Activated T-helper 1 cell treated with anti-CD3 and anti-CD28 coated beads, Interleukin-12 subunit alpha, Interleukin-12 subunit beta, Interleukin-2, Interleukin-4 antibody, amounts not matched to agents 30 ng/mL and 10 ng/mL and 1 ng/mL, durations not matched to agents 14 hours and 24 hours and 36 hours (primary cell): Measurements from ENCODE around the gene RHBDF2. TPM values are rescaled to one million over a fixed set of nuclear protein-coding genes. Genes with fewer than 3 reads are reported as not detected.

Experiments
- DNase-seq: peaks from one replicate; pipeline ENCODE4 v3.0.0; 2021; ENCODE audit warnings: low spot score
- H3K27ac Mint-ChIP-seq: one replicate; pipeline ENCODE4 v1.8.0; 2021; ENCODE audit warnings: mild to moderate bottlenecking, mixed read lengths
- H3K27me3 Mint-ChIP-seq: one replicate; pipeline ENCODE4 v1.8.0; 2022; ENCODE audit warnings: mild to moderate bottlenecking, moderate library complexity, mixed read lengths; ENCODE audit not compliant: insufficient read depth
- H3K36me3 Mint-ChIP-seq: one replicate; pipeline ENCODE4 v1.8.0; 2021; ENCODE audit warnings: low read depth, mixed read lengths
- H3K4me1 Mint-ChIP-seq: one replicate; pipeline ENCODE4 v1.8.0; 2021; ENCODE audit warnings: low read depth, mixed read lengths
- H3K4me3 Mint-ChIP-seq: one replicate; pipeline ENCODE4 v1.8.0; 2021; ENCODE audit warnings: mild to moderate bottlenecking, moderate library complexity, mixed read lengths
- H3K9me3 Mint-ChIP-seq: one replicate; pipeline ENCODE4 v1.8.0; 2021; ENCODE audit warnings: mixed read lengths
- intact Hi-C: fragments of 100-400 bp; cut with micrococcal nuclease; formaldehyde crosslinking; loops from one replicate; pipeline ENCODE4 v1.15.1; 2024
- total RNA-seq: library from RNA; stranded (reverse); gene quantifications from 2 replicates; pipeline ENCODE4 v1.2.3, GENCODE V29; 2022

Gene RHBDF2
- total RNA-seq, 1 donor from 2014 or later = 53.7 TPM

DNA sequence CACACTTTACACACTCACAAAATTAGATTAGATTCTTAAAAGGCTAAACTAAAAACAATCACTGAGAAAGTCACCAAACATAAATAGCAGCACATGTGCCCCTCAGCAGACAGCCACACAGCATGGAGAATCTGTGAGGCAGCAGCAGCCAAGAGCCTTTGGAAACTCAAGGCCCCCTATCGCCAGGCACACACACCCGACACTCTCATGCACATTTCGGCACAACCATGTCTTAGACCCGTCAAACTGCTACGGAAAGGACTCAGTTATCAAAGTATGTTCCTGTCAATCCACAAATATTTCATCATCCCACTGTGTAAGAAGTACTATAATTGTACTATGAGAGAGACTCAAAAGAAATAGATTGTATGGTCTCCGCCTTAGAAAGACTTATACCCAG lies 69.2 kb downstream of the RHBDF2 start:
- Mint-ChIP-seq H3K27ac (no peak overlapping the region), H3K27me3 (no peaks in the 10 kb centered on the region), H3K4me1 (peaks cover 13% of the 10 kb centered on the region), H3K9me3 (no peaks in the 10 kb centered on the region), H3K4me3 (no peak overlapping the region), H3K36me3 (peaks cover 2% of the 10 kb centered on the region)
- intact Hi-C loops = no loop called here
- no peak for DNase-seq

DNA sequence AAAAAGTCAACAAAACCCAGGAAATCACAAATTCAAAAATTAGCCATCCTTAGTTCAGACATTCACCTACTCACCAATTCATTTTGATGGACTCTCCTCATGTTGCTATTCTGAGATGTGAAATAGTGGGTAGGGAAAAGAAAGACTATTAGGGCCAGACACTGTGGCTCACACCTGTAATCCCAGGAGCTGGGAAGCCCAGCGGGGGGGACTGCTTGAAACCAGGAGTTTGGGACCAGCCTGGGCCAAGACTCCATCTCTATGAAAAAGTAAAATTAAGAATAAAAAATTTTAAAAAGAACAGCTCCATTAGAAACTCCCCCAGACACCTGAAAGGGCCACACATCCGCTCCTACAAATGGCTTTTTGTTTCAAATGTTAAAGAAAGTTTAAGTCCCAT lies 69.7 kb downstream of the RHBDF2 start:
- intact Hi-C loops = no loop called here
- H3K27me3 Mint-ChIP-seq = no peaks in the 10 kb centered on the region
- H3K9me3 Mint-ChIP-seq = no peaks in the 10 kb centered on the region
- H3K36me3 Mint-ChIP-seq = peaks cover 2% of the 10 kb centered on the region
- H3K4me3 Mint-ChIP-seq = no peak overlapping the region
- no peak for DNase-seq
- peaks cover 18% of the 10 kb centered on the region for H3K4me1 Mint-ChIP-seq
- H3K27ac Mint-ChIP-seq = no peak overlapping the region

DNA sequence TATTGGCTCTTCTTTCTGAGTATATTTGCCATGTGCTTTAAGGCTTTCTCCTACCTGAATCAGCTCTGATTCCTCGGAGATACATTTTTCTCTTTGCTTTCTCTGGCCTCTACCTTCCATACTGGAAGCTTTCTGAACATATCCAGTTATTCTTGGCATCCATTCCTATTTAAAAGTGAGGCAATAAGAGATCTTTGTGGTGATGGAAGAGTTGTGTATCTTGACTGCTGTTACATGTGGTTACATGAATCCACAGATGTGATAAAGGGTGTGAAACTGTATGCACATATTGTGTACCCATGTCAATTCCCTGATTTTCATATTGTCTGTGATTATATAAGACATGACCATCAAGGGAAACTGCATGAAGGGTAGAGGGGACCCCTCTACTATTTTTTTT lies 72.7 kb downstream of the RHBDF2 start:
- no peak overlapping the region for H3K4me3 Mint-ChIP-seq
- H3K9me3 Mint-ChIP-seq = no peaks in the 10 kb centered on the region
- peaks cover 20% of the 10 kb centered on the region for H3K4me1 Mint-ChIP-seq
- H3K36me3 Mint-ChIP-seq = peaks cover 4% of the 10 kb centered on the region
- intact Hi-C loops = no loop called here
- H3K27me3 Mint-ChIP-seq = no peaks in the 10 kb centered on the region
- DNase-seq = no peak
- no peak overlapping the region for H3K27ac Mint-ChIP-seq

DNA sequence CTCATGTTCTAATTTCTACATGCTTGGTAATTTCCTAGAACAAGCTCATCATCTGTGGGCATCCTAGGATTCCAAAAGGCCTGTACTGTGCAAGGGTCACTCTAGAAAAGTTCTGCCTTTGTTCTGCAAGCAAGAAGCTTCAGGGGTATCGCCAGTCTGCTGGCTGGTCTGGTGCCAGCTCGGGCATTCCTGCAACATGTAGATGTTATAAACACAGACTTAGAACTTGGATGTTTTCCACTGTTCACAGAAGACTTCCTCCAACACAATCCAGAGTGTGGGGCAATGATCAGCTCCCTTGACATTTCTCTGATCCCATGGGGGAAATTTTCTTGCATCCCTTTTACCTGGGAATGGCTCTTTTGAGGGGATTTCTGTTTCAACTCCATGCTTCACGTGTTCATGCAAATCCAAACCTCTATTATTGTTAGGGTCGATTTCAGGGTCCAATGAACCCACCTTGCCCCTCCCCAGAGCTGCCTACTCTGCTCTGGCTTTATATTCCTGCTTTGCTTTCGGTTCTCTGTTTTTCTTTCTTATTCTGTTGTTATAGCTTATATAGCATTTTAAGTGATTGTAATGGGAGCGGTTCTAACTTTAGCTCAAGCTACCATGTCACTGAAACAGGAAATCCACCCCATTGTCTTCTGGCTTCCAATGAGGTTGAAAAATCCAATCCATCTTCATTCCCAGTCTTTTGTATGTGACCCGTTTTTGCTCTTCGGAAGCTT lies 73.6 kb downstream of the RHBDF2 start:
- H3K36me3 Mint-ChIP-seq = peaks cover 7% of the 10 kb centered on the region
- H3K4me1 Mint-ChIP-seq = peaks cover 20% of the 10 kb centered on the region
- no peak overlapping the region for H3K4me3 Mint-ChIP-seq
- intact Hi-C loops = no loop called here
- H3K9me3 Mint-ChIP-seq = no peaks in the 10 kb centered on the region
- H3K27ac Mint-ChIP-seq = no peak overlapping the region
- no peaks in the 10 kb centered on the region for H3K27me3 Mint-ChIP-seq
- DNase-seq = no peak

DNA sequence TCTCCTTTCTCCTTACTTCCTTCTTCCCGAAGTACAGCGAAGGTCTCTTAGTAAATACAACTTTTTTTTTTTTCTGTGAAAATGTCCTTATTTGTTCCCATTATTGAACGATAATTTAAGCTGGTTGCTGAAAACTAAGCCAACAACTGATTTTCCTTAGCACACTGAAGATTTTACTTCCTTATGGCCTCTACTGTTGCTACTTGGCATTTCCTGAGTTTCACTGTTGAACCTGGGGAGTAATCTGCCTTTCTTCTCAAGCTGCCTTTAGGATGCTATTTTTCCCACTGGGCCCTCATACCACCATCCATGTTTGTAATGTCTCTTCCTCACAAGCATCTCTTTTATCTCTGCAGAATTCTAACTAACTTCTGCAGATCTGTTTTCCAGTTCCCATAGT lies 74.4 kb downstream of the RHBDF2 start:
- peaks cover 16% of the 10 kb centered on the region for H3K4me1 Mint-ChIP-seq
- H3K9me3 Mint-ChIP-seq = no peaks in the 10 kb centered on the region
- DNase-seq = no peak
- no peaks in the 10 kb centered on the region for H3K27me3 Mint-ChIP-seq
- intact Hi-C loops = no loop called here
- no peak overlapping the region for H3K4me3 Mint-ChIP-seq
- H3K36me3 Mint-ChIP-seq = peaks cover 7% of the 10 kb centered on the region
- H3K27ac Mint-ChIP-seq = no peak overlapping the region

DNA sequence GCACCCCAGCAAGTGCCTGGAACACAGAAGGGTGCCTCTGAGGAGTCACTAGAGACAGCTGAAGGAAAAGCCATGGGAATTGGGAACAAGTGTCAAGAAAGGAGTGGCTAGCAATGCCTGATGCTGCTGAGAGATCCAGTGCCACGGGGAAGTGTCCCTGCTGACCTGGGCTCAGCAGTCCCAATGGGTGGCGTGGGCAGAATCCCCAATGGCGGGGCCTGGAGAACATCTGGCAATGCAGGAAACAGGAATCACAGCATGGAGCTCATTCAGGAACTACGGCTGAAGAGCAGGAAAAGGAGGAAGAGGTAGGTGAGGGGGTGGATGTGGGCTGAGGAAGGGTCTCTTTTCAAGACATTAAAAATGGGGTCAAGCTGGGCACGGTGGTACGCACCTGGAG lies 78.4 kb downstream of the RHBDF2 start:
- Mint-ChIP-seq H3K4me1 (peaks cover 15% of the 10 kb centered on the region), H3K9me3 (no peaks in the 10 kb centered on the region), H3K36me3 (peaks cover 5% of the 10 kb centered on the region), H3K4me3 (no peak overlapping the region), H3K27me3 (no peaks in the 10 kb centered on the region), H3K27ac (no peak overlapping the region)
- intact Hi-C loops = no loop called here
- DNase-seq = no peak

DNA sequence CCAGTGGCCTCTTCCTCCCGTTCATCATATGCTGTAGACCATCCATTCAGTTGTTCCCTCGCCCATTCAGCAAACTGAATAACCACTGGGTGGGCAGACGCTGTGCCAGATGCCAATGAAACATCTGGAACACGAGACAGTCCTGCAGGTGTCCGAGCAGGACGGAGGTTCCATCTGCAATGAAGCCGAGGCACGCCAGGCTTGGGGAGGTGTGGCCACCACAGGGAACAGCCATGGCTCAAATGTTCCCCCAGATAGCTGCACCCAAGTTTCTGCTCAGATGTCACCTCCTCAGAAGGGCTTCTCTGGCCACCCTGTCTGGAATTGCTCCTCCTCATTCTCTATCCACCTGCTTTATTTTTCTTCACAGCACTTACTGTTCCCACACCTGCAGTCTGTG lies 78.8 kb downstream of the RHBDF2 start:
- H3K36me3 Mint-ChIP-seq = peaks cover 8% of the 10 kb centered on the region
- no peaks in the 10 kb centered on the region for H3K27me3 Mint-ChIP-seq
- H3K4me3 Mint-ChIP-seq = no peak overlapping the region
- intact Hi-C loops = no loop called here
- H3K27ac Mint-ChIP-seq = no peak overlapping the region
- DNase-seq = no peak
- H3K4me1 Mint-ChIP-seq = peaks cover 19% of the 10 kb centered on the region
- no peaks in the 10 kb centered on the region for H3K9me3 Mint-ChIP-seq

DNA sequence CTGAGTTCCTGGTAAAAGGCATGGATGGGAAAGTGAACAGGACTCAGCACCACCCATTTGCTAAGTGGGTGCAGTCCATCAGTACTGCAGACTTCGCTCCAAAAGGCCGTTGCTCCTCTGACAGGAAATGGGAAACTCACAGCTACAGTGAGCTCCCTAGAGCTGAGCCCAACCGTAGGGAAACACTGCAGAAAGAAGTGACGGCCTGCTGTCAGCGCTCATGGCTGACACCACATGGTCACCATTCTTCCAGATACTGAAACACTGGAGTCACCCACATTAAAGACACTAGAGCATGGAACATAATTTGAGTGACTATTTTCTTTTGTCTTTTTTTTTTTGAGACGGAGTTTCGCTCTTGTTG lies 80.2 kb downstream of the RHBDF2 start:
- Mint-ChIP-seq H3K27ac (no peak overlapping the region), H3K9me3 (no peaks in the 10 kb centered on the region), H3K4me3 (no peak overlapping the region), H3K27me3 (no peaks in the 10 kb centered on the region), H3K4me1 (peaks cover 12% of the 10 kb centered on the region), H3K36me3 (peaks cover 8% of the 10 kb centered on the region)
- intact Hi-C loops = no loop called here
- no peak for DNase-seq

Other genes with a start within 250 kb of the RHBDF2 start
- 206 and 217 TPM in 2 replicates for gene UBALD2, start 236.1 kb downstream of the RHBDF2 start, total RNA-seq
- gene QRICH2, start 193.1 kb downstream of the RHBDF2 start, total RNA-seq = 2.7 and 3.3 TPM in 2 replicates
- 41.2 and 44.0 TPM in 2 replicates for gene PRPSAP1, start 147.5 kb downstream of the RHBDF2 start, total RNA-seq
- gene SPHK1, start 116.8 kb downstream of the RHBDF2 start, total RNA-seq = 16.5 and 17.8 TPM in 2 replicates
- gene UBE2O, start 48.3 kb downstream of the RHBDF2 start, total RNA-seq = 44.9 and 45.1 TPM in 2 replicates
- gene AANAT, start 33.8 kb downstream of the RHBDF2 start, total RNA-seq = not detected in 2 replicates
- gene CYGB, start 36.3 kb upstream of the RHBDF2 start, total RNA-seq = not detected in 2 replicates
- gene PRCD, start 38.6 kb upstream of the RHBDF2 start, total RNA-seq = not detected in 2 replicates
- gene ST6GALNAC2, start 84.4 kb upstream of the RHBDF2 start, total RNA-seq = not detected in 2 replicates
- 0.78 and 0.83 TPM in 2 replicates for gene ST6GALNAC1, start 142.3 kb upstream of the RHBDF2 start, total RNA-seq
- 3.8 and 5.1 TPM in 2 replicates for gene MXRA7, start 209.5 kb upstream of the RHBDF2 start, total RNA-seq
- gene JMJD6, start 225.2 kb upstream of the RHBDF2 start, total RNA-seq = 80.5 TPM in 2 replicates
- gene METTL23, start 225.4 kb upstream of the RHBDF2 start, total RNA-seq = 35.5 and 38.2 TPM in 2 replicates
- gene SRSF2, start 235.9 kb upstream of the RHBDF2 start, total RNA-seq = 535 and 541 TPM in 2 replicates
- 16.6 and 17.1 TPM in 2 replicates for gene MFSD11, start 236.7 kb upstream of the RHBDF2 start, total RNA-seq